HepG2 (cell line): ENCODE data around the gene ITIH2. TPM values are rescaled to one million over a fixed set of nuclear protein-coding genes. Genes with fewer than 3 reads are reported as not detected.

ENCODE experiments used
- AKNA ChIP-seq: sonication (generic); formaldehyde crosslinking; IDR thresholded peaks from 2 replicates; pipeline ENCODE4 v1.4.0; 2020; ENCODE audit warnings: missing genetic modification reagents, borderline replicate concordance
- CTCF ChIP-seq: sonication (generic); formaldehyde crosslinking; IDR thresholded peaks from 2 replicates; pipeline ENCODE4 v1.5.0; 2020; ENCODE audit warnings: mild to moderate bottlenecking, missing genetic modification reagents, moderate library complexity
- ETV5 ChIP-seq: IDR thresholded peaks from 2 replicates; pipeline ENCODE4 v1.6.1; 2018; ENCODE audit warnings: missing biosample characterization, missing genetic modification reagents, inconsistent platforms, borderline replicate concordance
- HNRNPL ChIP-seq: fragments of 200-400 bp; formaldehyde crosslinking; IDR thresholded peaks from 2 replicates; pipeline ENCODE4 v1.6.1; 2017; ENCODE audit warnings: mild to moderate bottlenecking, low read depth, low read length
- HOXD1 ChIP-seq: sonication (generic); formaldehyde crosslinking; IDR thresholded peaks from 2 replicates; pipeline ENCODE4 v1.5.0; 2020; ENCODE audit warnings: missing genetic modification reagents
- KDM5B ChIP-seq: sonication (generic); formaldehyde crosslinking; IDR thresholded peaks from 2 replicates; pipeline ENCODE4 v1.4.0; 2020; ENCODE audit warnings: missing genetic modification reagents, mild to moderate bottlenecking, borderline replicate concordance
- MAFG ChIP-seq: sonication (generic); formaldehyde crosslinking; IDR thresholded peaks from 2 replicates; pipeline ENCODE4 v1.5.1; 2020; ENCODE audit warnings: mild to moderate bottlenecking, missing genetic modification reagents
- RCOR2 ChIP-seq: IDR thresholded peaks from 2 replicates; pipeline ENCODE4 v1.6.1; 2016; ENCODE audit warnings: missing biosample characterization, missing genetic modification reagents
- RERE ChIP-seq: IDR thresholded peaks from 2 replicates; pipeline ENCODE4 v1.6.1; 2016; ENCODE audit warnings: low read depth, missing genetic modification reagents, missing compliant biosample characterization
- ZBTB42 ChIP-seq: sonication (generic); formaldehyde crosslinking; IDR thresholded peaks from 2 replicates; pipeline ENCODE4 v1.5.0; 2020; ENCODE audit warnings: mild to moderate bottlenecking, missing genetic modification reagents
- ZBTB43 ChIP-seq: sonication (generic); formaldehyde crosslinking; conservative IDR thresholded peaks from 2 replicates; pipeline ENCODE4 v1.4.0; 2020; ENCODE audit warnings: missing genetic modification reagents
- ZFP37 ChIP-seq: sonication (generic); formaldehyde crosslinking; IDR thresholded peaks from 2 replicates; pipeline ENCODE4 v1.4.0; 2020; ENCODE audit warnings: missing genetic modification reagents, borderline replicate concordance
- ZNF496 ChIP-seq: sonication (generic); formaldehyde crosslinking; IDR thresholded peaks from 2 replicates; pipeline ENCODE4 v1.8.1; 2023; ENCODE audit warnings: mild to moderate bottlenecking, moderate library complexity, missing genetic modification reagents; ENCODE audit not compliant: insufficient replicate concordance
- ZNF598 ChIP-seq: sonication (generic); formaldehyde crosslinking; IDR thresholded peaks from 2 replicates; pipeline ENCODE4 v1.5.1; 2020; ENCODE audit warnings: mild to moderate bottlenecking, missing genetic modification reagents, borderline replicate concordance
- ZNF629 ChIP-seq: sonication (generic); formaldehyde crosslinking; conservative IDR thresholded peaks from 2 replicates; pipeline ENCODE4 v1.5.0; 2020; ENCODE audit warnings: missing genetic modification reagents
- ZNF768 ChIP-seq: sonication (generic); formaldehyde crosslinking; IDR thresholded peaks from 2 replicates; pipeline ENCODE4 v1.4.0; 2020; ENCODE audit warnings: missing genetic modification reagents
- polyA plus RNA-seq, 8 experiments: library from polyadenylated mRNA; depleted of rRNA in 3 of 8; stranded (reverse) in 7 of 8; unstranded in 1 of 8; fragments of >200 nt; fragmentation: Illumina TruSeq in 4 of 8; extraction: Trizol in 4 of 8; gene quantifications; 2 replicates each; pipeline versions ENCODE4 v1.2.1 to v1.2.3, GENCODE V29; 2011 to 2016; ENCODE audit warnings: low read depth in 4 of 8, missing spikeins in 1 of 8, mixed read lengths in 1 of 8; ENCODE audit not compliant: insufficient read depth in 1 of 8
- total RNA-seq, 5 experiments: library from RNA; depleted of rRNA; stranded (reverse); fragments of >200 nt; fragmentation: Illumina TruSeq; extraction: Trizol; gene quantifications; 2 replicates each; pipeline ENCODE4 v1.2.3, GENCODE V29; 2016; ENCODE audit warnings: low read depth in 1 of 5

Gene ITIH2
- total and polyA plus RNA-seq, 2 of the 13 experiments (the other 11 are each of a cell fraction or from before 2014, with no cell fraction given): 1,197 to 1,427 TPM

- TF ChIP-seq AKNA (no peak), ZNF768 (CRISPR knock-in tag) (no peak), ETV5 (CRISPR knock-in tag) (peak; percentile 71; the same call in 1 of the 2 replicates), HNRNPL (no peak), KDM5B (CRISPR knock-in tag) (no peak), RCOR2 (peak; percentile 68; the same call in 1 of the 2 replicates), ZBTB43 (peak; percentile 79), ZNF598 (CRISPR knock-in tag) (no peak), ZBTB42 (CRISPR knock-in tag) (no peak), MAFG (CRISPR knock-in tag) (no peak), HOXD1 (peak; percentile 75; the same call in 1 of the 2 replicates), ZNF629 (no peak; the same call in 1 of the 2 replicates), CTCF (CRISPR knock-in tag) (no peak), RERE (CRISPR knock-in tag) (peak; percentile 93), ZNF496 (CRISPR knock-in tag) (no peak), ZFP37 (CRISPR knock-in tag) (no peak)
Measured at GRCh38 chr10:7700577-7701125, 2.5 kb upstream of the ITIH2 start (continued).
